ENCODE data around the gene DAG1. TPM values are rescaled to one million over a fixed set of nuclear protein-coding genes. Genes with fewer than 3 reads are reported as not detected.

Gene DAG1
- total and polyA plus RNA-seq, 4 donors: 15.3 to 87.4 (median 47.8) TPM

DNA sequence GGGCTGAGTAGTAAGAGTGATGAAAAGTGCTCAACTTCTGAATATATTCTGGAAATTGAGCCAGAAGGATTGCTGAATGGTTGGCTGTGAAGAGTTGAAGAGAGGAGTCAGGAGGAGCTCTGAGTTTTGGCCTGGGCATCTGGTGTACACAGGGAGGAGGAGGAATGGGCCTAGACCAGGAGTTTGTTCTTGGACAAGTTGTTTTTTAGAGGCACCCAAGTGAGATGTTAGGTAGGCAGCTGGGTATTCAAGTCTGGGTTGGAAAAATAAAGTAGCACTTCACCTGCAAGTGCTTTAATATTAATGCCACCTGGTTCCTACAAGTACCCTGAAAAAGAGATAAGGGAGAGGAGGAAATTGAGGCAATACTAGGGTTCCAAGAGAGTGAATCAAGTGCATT, 98.9 kb downstream of the DAG1 start:
- ATAC-seq (ENCODE audit: low FRiP score) (no peak), DNase-seq (no peak)
- intact Hi-C loops (cut with DNase I): loop anchor here in 1 of 2 donors (5.0 kb wide), 1 partner anchor 98 kb away; no protein-coding TSS in a partner anchor
- no peaks in the 10 kb centered on the region for H3K4me1 ChIP-seq (ENCODE audit: control insufficient read depth in 1 of 2, insufficient read depth in 2 of 2, low read length in 2 of 2)
- no peaks in the 10 kb centered on the region for H3K9me3 ChIP-seq (ENCODE audit: control insufficient read depth, low read length)
- H3K36me3 ChIP-seq (ENCODE audit: control insufficient read depth in 1 of 2, insufficient read depth in 2 of 2, low read length in 1 of 2): no peaks in the 10 kb centered on the region
- H3K27me3 ChIP-seq (ENCODE audit: control insufficient read depth in 1 of 2, insufficient read depth in 2 of 2, low read length in 1 of 2): no peaks in the 10 kb centered on the region
- H3K27ac ChIP-seq (ENCODE audit: low read depth in 1 of 2, low read length in 2 of 2): no peak overlapping the region
- H3K4me3 ChIP-seq (ENCODE audit: low read length in 2 of 2): no peak overlapping the region

DNA sequence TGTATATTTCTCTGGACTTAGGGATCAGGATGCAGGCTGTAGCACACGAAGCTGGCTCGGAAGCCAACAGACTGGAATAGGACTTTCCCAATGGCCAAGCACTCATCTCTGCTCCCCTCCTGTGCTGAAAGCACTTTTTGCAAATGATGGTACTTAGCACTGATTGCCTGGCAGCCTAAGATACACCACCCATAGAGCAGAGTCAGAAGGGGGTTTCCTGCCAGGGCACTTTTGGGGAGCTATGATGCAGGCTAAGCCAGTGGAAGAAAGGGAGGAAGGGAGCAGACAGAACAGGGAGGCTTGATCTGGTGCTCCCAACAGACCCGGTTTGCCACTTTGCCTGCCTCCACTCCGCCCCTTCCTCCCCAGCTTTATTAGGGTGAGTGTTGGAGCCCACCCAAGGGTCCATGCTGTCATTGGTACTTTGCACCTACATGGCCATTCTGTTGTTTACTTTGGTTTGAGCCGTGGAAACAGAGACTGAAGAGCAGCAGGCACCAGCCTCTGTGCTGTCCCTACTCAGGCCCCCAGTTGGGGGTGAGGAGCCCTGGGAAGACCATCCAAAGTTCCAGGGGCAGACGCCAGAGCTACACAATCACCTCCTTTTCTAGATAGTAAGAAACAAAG, 100.1 kb downstream of the DAG1 start:
- 55 to 62% methylated on average over 6 of the region's 6 CpGs for WGBS, 2 donors
- Histone ChIP-seq H3K36me3 (ENCODE audit: control insufficient read depth in 1 of 2, insufficient read depth in 2 of 2, low read length in 1 of 2) (no peaks in the 10 kb centered on the region), H3K27me3 (ENCODE audit: control insufficient read depth in 1 of 2, insufficient read depth in 2 of 2, low read length in 1 of 2) (no peaks in the 10 kb centered on the region), H3K9me3 (ENCODE audit: control insufficient read depth, low read length) (no peaks in the 10 kb centered on the region), H3K27ac (ENCODE audit: low read depth in 1 of 2, low read length in 2 of 2) (no peak overlapping the region), H3K4me3 (ENCODE audit: low read length in 2 of 2) (no peak overlapping the region), H3K4me1 (ENCODE audit: control insufficient read depth in 1 of 2, insufficient read depth in 2 of 2, low read length in 2 of 2) (no peaks in the 10 kb centered on the region)
- intact Hi-C loops (cut with DNase I): no loop called here
- DNase-seq (no peak), ATAC-seq (ENCODE audit: low FRiP score) (no peak)

DNA sequence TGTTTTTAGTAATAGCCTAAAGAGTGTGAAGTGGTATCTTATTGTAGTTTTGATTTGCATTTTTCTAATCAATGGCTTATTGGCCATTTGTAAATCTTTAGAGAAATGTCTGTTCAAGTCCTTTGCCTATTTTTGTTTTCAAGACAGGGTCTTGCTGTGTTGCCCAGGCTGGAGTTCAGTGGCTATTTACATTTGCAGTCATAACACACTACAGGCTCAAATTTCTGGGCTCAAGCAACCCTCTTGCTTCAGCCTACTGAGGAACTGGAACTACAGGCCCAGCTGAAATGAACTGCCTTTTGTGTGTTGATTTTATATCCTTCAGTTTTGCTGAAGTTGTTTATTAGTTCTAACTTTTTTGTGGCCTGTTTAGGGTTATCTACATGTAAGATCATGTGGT, 112.1 kb downstream of the DAG1 start:
- no peak for DNase-seq
- intact Hi-C loops (cut with DNase I): no loop called here
- Histone ChIP-seq H3K27ac (ENCODE audit: low read depth in 1 of 2, low read length in 2 of 2) (no peak overlapping the region), H3K27me3 (ENCODE audit: control insufficient read depth in 1 of 2, insufficient read depth in 2 of 2, low read length in 1 of 2) (no peaks in the 10 kb centered on the region), H3K36me3 (ENCODE audit: control insufficient read depth in 1 of 2, insufficient read depth in 2 of 2, low read length in 1 of 2) (no peaks in the 10 kb centered on the region), H3K9me3 (ENCODE audit: control insufficient read depth, low read length) (no peaks in the 10 kb centered on the region), H3K4me3 (ENCODE audit: low read length in 2 of 2) (no peak overlapping the region), H3K4me1 (ENCODE audit: control insufficient read depth in 1 of 2, insufficient read depth in 2 of 2, low read length in 2 of 2) (no peaks in the 10 kb centered on the region)
- ATAC-seq (ENCODE audit: low FRiP score): no peak

Other genes with a start within 250 kb of the DAG1 start
- gene C3orf62, start 193.0 kb upstream of the DAG1 start, total RNA-seq: 1 to 10 TPM; 4.3 to 5.9 TPM
- 1 to 10 TPM; 3.8 to 8.0 TPM for gene C3orf62, start 193.0 kb upstream of the DAG1 start, polyA plus RNA-seq
- gene USP4, start 130.2 kb upstream of the DAG1 start, total RNA-seq: 10 to 100 TPM; 65.0 to 81.5 TPM
- gene USP4, start 130.2 kb upstream of the DAG1 start, polyA plus RNA-seq: 10 to 100 TPM; 18.3 to 60.5 TPM
- 100 to 1,000 TPM; 174 to 209 TPM for gene GPX1, start 111.9 kb upstream of the DAG1 start, total RNA-seq
- 100 to 1,000 TPM; 316 to 484 TPM for gene GPX1, start 111.9 kb upstream of the DAG1 start, polyA plus RNA-seq
- 100 to 1,000 TPM; 465 to 552 TPM for gene RHOA, start 58.3 kb upstream of the DAG1 start, total RNA-seq
- gene RHOA, start 58.3 kb upstream of the DAG1 start, polyA plus RNA-seq: 100 to 1,000 TPM; 367 to 580 TPM
- gene TCTA, start 57.8 kb upstream of the DAG1 start, total RNA-seq: 10 to 100 TPM; 23.8 to 27.2 TPM
- 10 to 100 TPM; 24.8 to 27.3 TPM for gene TCTA, start 57.8 kb upstream of the DAG1 start, polyA plus RNA-seq
- 10 to 100 TPM in 1 of 2 donors, 1 to 10 TPM in 1; 3.6 to 11.3 TPM for gene AMT, start 47.8 kb upstream of the DAG1 start, total RNA-seq
- 10 to 100 TPM; 12.6 to 70.8 TPM for gene AMT, start 47.8 kb upstream of the DAG1 start, polyA plus RNA-seq
- gene NICN1, start 40.9 kb upstream of the DAG1 start, total RNA-seq: 10 to 100 TPM; 10.7 to 25.6 TPM
- 10 to 100 TPM in 1 of 2 donors, 1 to 10 TPM in 1; 5.5 to 23.4 TPM for gene NICN1, start 40.9 kb upstream of the DAG1 start, polyA plus RNA-seq
- gene BSN, start 84.2 kb downstream of the DAG1 start, total RNA-seq: under 1 TPM; 0.42 to 0.75 TPM
- gene BSN, start 84.2 kb downstream of the DAG1 start, polyA plus RNA-seq: under 1 TPM in 1 of 2 donors, not detected in 1; 0.08 TPM
- 10 to 100 TPM; 51.7 to 53.6 TPM for gene APEH, start 204.1 kb downstream of the DAG1 start, total RNA-seq
- 10 to 100 TPM; 30.3 to 47.2 TPM for gene APEH, start 204.1 kb downstream of the DAG1 start, polyA plus RNA-seq
- 10 to 100 TPM in 1 of 2 donors, 1 to 10 TPM in 1; 5.3 to 16.9 TPM for gene MST1, start 219.2 kb downstream of the DAG1 start, total RNA-seq
- gene MST1, start 219.2 kb downstream of the DAG1 start, polyA plus RNA-seq: 10 to 100 TPM in 1 of 2 donors, 1 to 10 TPM in 1; 4.5 to 64.7 TPM
- 10 to 100 TPM; 34.7 to 38.1 TPM for gene RNF123, start 219.3 kb downstream of the DAG1 start, total RNA-seq
- 10 to 100 TPM; 12.5 to 29.8 TPM for gene RNF123, start 219.3 kb downstream of the DAG1 start, polyA plus RNA-seq
- gene AMIGO3, start 249.4 kb downstream of the DAG1 start, total RNA-seq: not detected
- gene AMIGO3, start 249.4 kb downstream of the DAG1 start, polyA plus RNA-seq: 1 to 10 TPM in 1 of 2 donors, not detected in 1; 1.1 TPM